ENCODE measurements around the gene NLE1.
"Not testable (repeated sequence)": the region's sequence is repeated elsewhere in the genome, so short reads cannot be mapped to it uniquely, and the experiment has no call there.

- not testable (repeated sequence) for TF ChIP-seq CTCF, POLR2A, POLR2AphosphoS5 (IDR thresholded peaks at IDR 0.05)
Observed at GRCh38 chr17:35110791-35111190, 31.3 kb downstream of the NLE1 start.
